K562 (cell line): ENCODE measurements around the gene PET100. TPM values are rescaled to one million over a fixed set of nuclear protein-coding genes. Genes with fewer than 3 reads are reported as not detected.

Experiments
- CHD2 ChIP-seq: IDR thresholded peaks from 2 replicates; pipeline ENCODE4 v1.6.1; 2011; ENCODE audit warnings: low read depth, low read length
- DIDO1 ChIP-seq: fragments of 450-650 bp; IDR thresholded peaks from 2 replicates; pipeline ENCODE4 v1.6.1; 2016; ENCODE audit warnings: low read depth, missing biosample characterization, missing genetic modification characterization
- EP400 ChIP-seq: fragments of 450-650 bp; IDR thresholded peaks from 2 replicates; pipeline ENCODE4 v1.6.1; 2017; ENCODE audit warnings: antibody characterized with exemption, mild to moderate bottlenecking, moderate library complexity
- EWSR1 ChIP-seq: fragments of 450-650 bp; IDR thresholded peaks from 2 replicates; pipeline ENCODE4 v1.6.1; 2018; ENCODE audit warnings: borderline replicate concordance, mild to moderate bottlenecking, low read depth, moderate library complexity; ENCODE audit not compliant: partially characterized antibody
- GTF2A2 ChIP-seq: IDR thresholded peaks from 2 replicates; pipeline ENCODE4 v1.6.1; 2016; ENCODE audit warnings: mild to moderate bottlenecking, missing genetic modification characterization, missing compliant biosample characterization
- ILK ChIP-seq: fragments of 450-650 bp; IDR thresholded peaks from 2 replicates; pipeline ENCODE4 v1.6.1; 2016; ENCODE audit warnings: missing genetic modification characterization, low read depth, mild to moderate bottlenecking, missing compliant biosample characterization, moderate library complexity, borderline replicate concordance
- KDM2B ChIP-seq: fragments of 250-450 bp; sonication (Bioruptor Pico); IDR thresholded peaks from 2 replicates; pipeline ENCODE4 v1.8.0; 2021; ENCODE audit warnings: mild to moderate bottlenecking, moderate library complexity
- KLF16 ChIP-seq: IDR thresholded peaks from 2 replicates; pipeline ENCODE4 v1.6.1; 2016; ENCODE audit warnings: antibody characterized with exemption
- MAZ ChIP-seq, 2 experiments: fragments of 450-650 bp in 1 of 2; sonication (generic) in 1 of 2; formaldehyde crosslinking; IDR thresholded peaks in 1 of 2; conservative IDR thresholded peaks in 1 of 2; 2 replicates each; pipeline versions ENCODE4 v1.4.0 to v1.5.0; 2020; ENCODE audit warnings: mild to moderate bottlenecking in 1 of 2, missing genetic modification reagents in 1 of 2
- MTA1 ChIP-seq: fragments of 450-650 bp; IDR thresholded peaks from 2 replicates; pipeline ENCODE4 v1.6.1; 2017; ENCODE audit warnings: borderline replicate concordance
- MYC ChIP-seq, 2 experiments: fragments of 250-450 bp in 1 of 2; sonication (Bioruptor Pico) in 1 of 2; IDR thresholded peaks; 2 replicates each; pipeline versions ENCODE4 v1.5.1 to v1.6.1; 2012 to 2021; ENCODE audit warnings: low read depth in 2 of 2, borderline replicate concordance in 1 of 2, improper control_type of control experiment in 1 of 2, low read length in 1 of 2, mild to moderate bottlenecking in 1 of 2, moderate library complexity in 1 of 2
- NBN ChIP-seq: fragments of 450-650 bp; IDR thresholded peaks from 2 replicates; pipeline ENCODE4 v1.6.1; 2016; ENCODE audit warnings: low read depth, mild to moderate bottlenecking
- PCBP2 ChIP-seq: fragments of 200-400 bp; formaldehyde crosslinking; IDR thresholded peaks from 2 replicates; pipeline ENCODE4 v1.6.1; 2018; ENCODE audit warnings: low read length, low read depth, mild to moderate bottlenecking, moderate library complexity; ENCODE audit not compliant: poor library complexity, severe bottlenecking
- RFX1 ChIP-seq: fragments of 450-650 bp; IDR thresholded peaks from 2 replicates; pipeline ENCODE4 v1.6.1; 2016; ENCODE audit warnings: mild to moderate bottlenecking, moderate library complexity
- SAFB2 ChIP-seq: fragments of 200-400 bp; formaldehyde crosslinking; IDR thresholded peaks from 2 replicates; pipeline ENCODE4 v1.6.1; 2018; ENCODE audit warnings: borderline replicate concordance, low read length, low read depth, moderate library complexity; ENCODE audit not compliant: severe bottlenecking
- ZNF175 ChIP-seq: fragments of 200-800 bp; sonication (Bioruptor generic); IDR thresholded peaks from 2 replicates; pipeline ENCODE4 v1.6.1; 2016; ENCODE audit warnings: low read depth, mild to moderate bottlenecking, missing genetic modification characterization, missing compliant biosample characterization
- ZNF668 ChIP-seq: fragments of 250-450 bp; sonication (Bioruptor Pico); IDR thresholded peaks from 2 replicates; pipeline ENCODE4 v1.8.0; 2022; ENCODE audit warnings: mild to moderate bottlenecking, inconsistent platforms
- polyA plus RNA-seq, 8 experiments: library from polyadenylated mRNA; depleted of rRNA in 4 of 8; stranded (reverse) in 5 of 8; unstranded in 3 of 8; fragments of >200 nt; fragmentation: Nextera tagmentation in 2 of 8; fragmentation: Illumina TruSeq in 1 of 8; extraction: Ambion mirVana in 2 of 8; extraction: Trizol in 1 of 8; gene quantifications; 2 replicates each; pipeline versions ENCODE4 v1.2.1 to v1.2.3, GENCODE V29; 2011 to 2014; ENCODE audit warnings: inconsistent platforms in 1 of 8, missing spikeins in 1 of 8
- total RNA-seq, 7 experiments: library from RNA; depleted of rRNA in 6 of 7; stranded (reverse); fragments of >200 nt in 6 of 7; fragmentation: Illumina TruSeq in 2 of 7; extraction: Trizol in 2 of 7; gene quantifications; 2 replicates each; pipeline versions ENCODE4 v1.2.1 to v1.2.3, GENCODE V29; 2011 to 2021; ENCODE audit warnings: low replicate concordance in 1 of 7
- TF ChIP-seq, protein P1 (sequence below), 2 experiments: fragments of 450-650 bp in 1 of 2; sonication (generic) in 1 of 2; formaldehyde crosslinking; conservative IDR thresholded peaks; 2 replicates each; pipeline versions ENCODE4 v1.4.0 to v1.8.1; 2020 to 2022; ENCODE audit warnings: mild to moderate bottlenecking in 1 of 2, missing genetic modification reagents in 1 of 2
- TF ChIP-seq, protein P2 (sequence below): sonication (generic); formaldehyde crosslinking; IDR thresholded peaks from 2 replicates; pipeline ENCODE4 v1.9.0; 2022; ENCODE audit warnings: mild to moderate bottlenecking, missing genetic modification reagents
- TF ChIP-seq, protein P3 (sequence below), 2 experiments: fragments of 450-650 bp; IDR thresholded peaks; 2 replicates each; pipeline ENCODE4 v1.6.1; 2016
- TF ChIP-seq, protein P4 (sequence below): fragments of 200-400 bp; formaldehyde crosslinking; IDR thresholded peaks from 2 replicates; pipeline ENCODE4 v1.6.1; 2017; ENCODE audit warnings: mild to moderate bottlenecking, low read depth, low read length, moderate library complexity
- TF ChIP-seq, protein P5 (sequence below): fragments of 450-650 bp; formaldehyde crosslinking; IDR thresholded peaks from 2 replicates; pipeline ENCODE4 v1.4.0; 2020; ENCODE audit warnings: mild to moderate bottlenecking, mixed read lengths

The PET100 gene
- total and polyA plus RNA-seq, 9 of the 15 experiments (the other 6 are each of a cell fraction or from before 2014, with no cell fraction given) = 62.3 to 351 (median 98.3) TPM

DNA sequence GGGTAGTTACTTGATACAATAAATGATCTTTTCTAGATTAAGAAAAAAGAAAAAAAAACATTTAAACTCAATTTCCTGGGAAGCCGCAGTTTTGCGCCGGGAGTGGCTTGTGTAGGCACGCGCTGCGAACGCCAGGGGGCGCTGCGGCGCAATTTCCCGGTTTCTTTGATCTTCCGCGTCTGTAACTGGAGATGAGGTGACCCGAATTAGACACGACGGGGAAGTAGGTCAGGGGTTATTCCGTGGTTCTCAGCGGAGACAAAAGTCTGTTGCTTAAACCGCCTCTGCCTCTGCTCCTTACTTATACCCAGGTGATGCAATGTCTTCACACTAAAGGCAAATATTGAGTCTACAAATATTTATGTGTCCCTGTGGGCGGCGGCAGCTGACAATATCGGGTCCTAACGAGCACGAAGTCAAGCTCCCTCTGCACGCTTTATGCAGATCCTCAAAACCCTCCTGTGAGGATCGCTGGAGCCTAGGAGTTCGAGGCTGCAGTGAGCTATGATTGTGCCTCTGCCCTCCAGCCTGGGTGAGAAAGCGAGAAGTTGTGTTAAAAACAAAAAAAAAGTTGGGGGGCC is 22.6 kb downstream of the PET100 start (continued):
- TF ChIP-seq MYC (IDR thresholded peaks at IDR 0.05; ENCODE audit: low read depth, low read length) (no peak), MYC (CRISPR knock-in tag; IDR thresholded peaks at IDR 0.05; ENCODE audit: borderline replicate concordance, low read depth) (no peak), EWSR1 (no peak), CHD2 (no peak), ILK (tag) (no peak), RFX1 (no peak), PCBP2 (no peak), KDM2B (CRISPR knock-in tag) (no peak), ZNF668 (CRISPR knock-in tag) (no peak), ZNF175 (CRISPR knock-in tag) (no peak), EP400 (peak; percentile 42; the same call in 1 of the 2 replicates), SAFB2 (no peak), MTA1 (peak; percentile 16; the same call in 1 of the 2 replicates), GTF2A2 (no peak), NBN (no peak), DIDO1 (no peak), KLF16 (peak; percentile 63; the same call in 1 of the 2 replicates), MAZ (CRISPR knock-in tag; conservative IDR thresholded peaks at IDR 0.05 in 1 of 2, IDR thresholded peaks at IDR 0.05 in 1 of 2) (peak in 1 of 2 experiments; percentile 36; a peak in 1 of 4 replicates)
- TF ChIP-seq, protein P1, sequence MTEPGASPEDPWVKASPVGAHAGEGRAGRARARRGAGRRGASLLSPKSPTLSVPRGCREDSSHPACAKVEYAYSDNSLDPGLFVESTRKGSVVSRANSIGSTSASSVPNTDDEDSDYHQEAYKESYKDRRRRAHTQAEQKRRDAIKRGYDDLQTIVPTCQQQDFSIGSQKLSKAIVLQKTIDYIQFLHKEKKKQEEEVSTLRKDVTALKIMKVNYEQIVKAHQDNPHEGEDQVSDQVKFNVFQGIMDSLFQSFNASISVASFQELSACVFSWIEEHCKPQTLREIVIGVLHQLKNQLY (CRISPR knock-in tag; conservative IDR thresholded peaks at IDR 0.05) = no peak
- TF ChIP-seq, protein P2, sequence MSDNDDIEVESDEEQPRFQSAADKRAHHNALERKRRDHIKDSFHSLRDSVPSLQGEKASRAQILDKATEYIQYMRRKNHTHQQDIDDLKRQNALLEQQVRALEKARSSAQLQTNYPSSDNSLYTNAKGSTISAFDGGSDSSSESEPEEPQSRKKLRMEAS (CRISPR knock-in tag) = no peak
- TF ChIP-seq, protein P3, sequence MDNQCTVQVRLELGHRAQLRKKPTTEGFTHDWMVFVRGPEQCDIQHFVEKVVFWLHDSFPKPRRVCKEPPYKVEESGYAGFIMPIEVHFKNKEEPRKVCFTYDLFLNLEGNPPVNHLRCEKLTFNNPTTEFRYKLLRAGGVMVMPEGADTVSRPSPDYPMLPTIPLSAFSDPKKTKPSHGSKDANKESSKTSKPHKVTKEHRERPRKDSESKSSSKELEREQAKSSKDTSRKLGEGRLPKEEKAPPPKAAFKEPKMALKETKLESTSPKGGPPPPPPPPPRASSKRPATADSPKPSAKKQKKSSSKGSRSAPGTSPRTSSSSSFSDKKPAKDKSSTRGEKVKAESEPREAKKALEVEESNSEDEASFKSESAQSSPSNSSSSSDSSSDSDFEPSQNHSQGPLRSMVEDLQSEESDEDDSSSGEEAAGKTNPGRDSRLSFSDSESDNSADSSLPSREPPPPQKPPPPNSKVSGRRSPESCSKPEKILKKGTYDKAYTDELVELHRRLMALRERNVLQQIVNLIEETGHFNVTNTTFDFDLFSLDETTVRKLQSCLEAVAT (IDR thresholded peaks at IDR 0.05) = no peak
- TF ChIP-seq, protein P4, sequence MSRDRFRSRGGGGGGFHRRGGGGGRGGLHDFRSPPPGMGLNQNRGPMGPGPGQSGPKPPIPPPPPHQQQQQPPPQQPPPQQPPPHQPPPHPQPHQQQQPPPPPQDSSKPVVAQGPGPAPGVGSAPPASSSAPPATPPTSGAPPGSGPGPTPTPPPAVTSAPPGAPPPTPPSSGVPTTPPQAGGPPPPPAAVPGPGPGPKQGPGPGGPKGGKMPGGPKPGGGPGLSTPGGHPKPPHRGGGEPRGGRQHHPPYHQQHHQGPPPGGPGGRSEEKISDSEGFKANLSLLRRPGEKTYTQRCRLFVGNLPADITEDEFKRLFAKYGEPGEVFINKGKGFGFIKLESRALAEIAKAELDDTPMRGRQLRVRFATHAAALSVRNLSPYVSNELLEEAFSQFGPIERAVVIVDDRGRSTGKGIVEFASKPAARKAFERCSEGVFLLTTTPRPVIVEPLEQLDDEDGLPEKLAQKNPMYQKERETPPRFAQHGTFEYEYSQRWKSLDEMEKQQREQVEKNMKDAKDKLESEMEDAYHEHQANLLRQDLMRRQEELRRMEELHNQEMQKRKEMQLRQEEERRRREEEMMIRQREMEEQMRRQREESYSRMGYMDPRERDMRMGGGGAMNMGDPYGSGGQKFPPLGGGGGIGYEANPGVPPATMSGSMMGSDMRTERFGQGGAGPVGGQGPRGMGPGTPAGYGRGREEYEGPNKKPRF = no peak
- TF ChIP-seq, protein P5, sequence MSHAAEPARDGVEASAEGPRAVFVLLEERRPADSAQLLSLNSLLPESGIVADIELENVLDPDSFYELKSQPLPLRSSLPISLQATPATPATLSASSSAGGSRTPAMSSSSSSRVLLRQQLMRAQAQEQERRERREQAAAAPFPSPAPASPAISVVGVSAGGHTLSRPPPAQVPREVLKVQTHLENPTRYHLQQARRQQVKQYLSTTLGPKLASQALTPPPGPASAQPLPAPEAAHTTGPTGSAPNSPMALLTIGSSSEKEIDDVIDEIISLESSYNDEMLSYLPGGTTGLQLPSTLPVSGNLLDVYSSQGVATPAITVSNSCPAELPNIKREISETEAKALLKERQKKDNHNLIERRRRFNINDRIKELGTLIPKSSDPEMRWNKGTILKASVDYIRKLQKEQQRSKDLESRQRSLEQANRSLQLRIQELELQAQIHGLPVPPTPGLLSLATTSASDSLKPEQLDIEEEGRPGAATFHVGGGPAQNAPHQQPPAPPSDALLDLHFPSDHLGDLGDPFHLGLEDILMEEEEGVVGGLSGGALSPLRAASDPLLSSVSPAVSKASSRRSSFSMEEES (CRISPR knock-in tag) = no peak
